ENCODE measurements around the gene AP3B2. TPM values are rescaled to one million over a fixed set of nuclear protein-coding genes. Genes with fewer than 3 reads are reported as not detected.

Gene AP3B2
- total RNA-seq, 2 donors from 2014 or later: 0.10 TPM

- peaks cover 85% of the 10 kb centered on the region for H3K27me3 Mint-ChIP-seq
- no peaks in the 10 kb centered on the region for H3K9me3 ChIP-seq (ENCODE audit: control insufficient read depth, low read length, poor library complexity, severe bottlenecking)
- H3K4me3 Mint-ChIP-seq: no peak overlapping the region
- DNase-seq (no peak), ATAC-seq (no peak)
- peaks cover 4% of the 10 kb centered on the region for H3K4me1 Mint-ChIP-seq
- peaks cover 3% of the 10 kb centered on the region for H3K36me3 Mint-ChIP-seq (ENCODE audit: low read depth)
- H3K27ac Mint-ChIP-seq: no peak overlapping the region
Measured at GRCh38 chr15:82641129-82641798, 68.4 kb downstream of the AP3B2 start.

GRCh38 chr15:82640672-82641071 is 69.0 kb downstream of the AP3B2 start:
- H3K4me1 Mint-ChIP-seq: peaks cover 2% of the 10 kb centered on the region
- H3K27ac Mint-ChIP-seq: no peak overlapping the region
- DNase-seq (no peak), ATAC-seq (no peak)
- H3K36me3 Mint-ChIP-seq (ENCODE audit: low read depth): peaks cover 3% of the 10 kb centered on the region
- no peak overlapping the region for H3K4me3 Mint-ChIP-seq
- peaks cover 87% of the 10 kb centered on the region for H3K27me3 Mint-ChIP-seq
- H3K9me3 ChIP-seq (ENCODE audit: control insufficient read depth, low read length, poor library complexity, severe bottlenecking): no peaks in the 10 kb centered on the region

- H3K9me3 ChIP-seq (ENCODE audit: control insufficient read depth, low read length, poor library complexity, severe bottlenecking): no peaks in the 10 kb centered on the region
- ATAC-seq (no peak), DNase-seq (no peak)
- peaks cover 2% of the 10 kb centered on the region for H3K4me1 Mint-ChIP-seq
- H3K36me3 Mint-ChIP-seq (ENCODE audit: low read depth): peaks cover 3% of the 10 kb centered on the region
- H3K27me3 Mint-ChIP-seq: peaks cover 69% of the 10 kb centered on the region
- no peak overlapping the region for H3K27ac Mint-ChIP-seq
- no peak overlapping the region for H3K4me3 Mint-ChIP-seq
Measured at GRCh38 chr15:82635798-82636197, 73.9 kb downstream of the AP3B2 start.

GRCh38 chr15:82630033-82630432 is 79.6 kb downstream of the AP3B2 start:
- DNase-seq (no peak), ATAC-seq (no peak)
- no peaks in the 10 kb centered on the region for H3K9me3 ChIP-seq (ENCODE audit: control insufficient read depth, low read length, poor library complexity, severe bottlenecking)
- Mint-ChIP-seq H3K36me3 (ENCODE audit: low read depth) (no peaks in the 10 kb centered on the region), H3K4me1 (no peaks in the 10 kb centered on the region), H3K4me3 (no peak overlapping the region), H3K27me3 (peaks cover 15% of the 10 kb centered on the region), H3K27ac (no peak overlapping the region)

GRCh38 chr15:82625136-82625535 is 84.5 kb downstream of the AP3B2 start:
- H3K9me3 ChIP-seq (ENCODE audit: control insufficient read depth, low read length, poor library complexity, severe bottlenecking): no peaks in the 10 kb centered on the region
- Mint-ChIP-seq H3K36me3 (ENCODE audit: low read depth) (no peaks in the 10 kb centered on the region), H3K27ac (no peak overlapping the region), H3K27me3 (no peaks in the 10 kb centered on the region), H3K4me3 (no peak overlapping the region), H3K4me1 (no peaks in the 10 kb centered on the region)
- DNase-seq (no peak), ATAC-seq (no peak)

GRCh38 chr15:82624438-82624837 is 85.2 kb downstream of the AP3B2 start:
- Mint-ChIP-seq H3K27ac (no peak overlapping the region), H3K27me3 (no peaks in the 10 kb centered on the region), H3K4me1 (no peaks in the 10 kb centered on the region)

GRCh38 chr15:82624008-82624407 is 85.7 kb downstream of the AP3B2 start:
- DNase-seq: no peak
- H3K4me3 Mint-ChIP-seq: no peak overlapping the region
- H3K9me3 ChIP-seq (ENCODE audit: control insufficient read depth, low read length, poor library complexity, severe bottlenecking): no peaks in the 10 kb centered on the region
- H3K36me3 Mint-ChIP-seq (ENCODE audit: low read depth): no peaks in the 10 kb centered on the region
- H3K27me3 Mint-ChIP-seq: no peaks in the 10 kb centered on the region
- no peaks in the 10 kb centered on the region for H3K4me1 Mint-ChIP-seq
- no peak overlapping the region for H3K27ac Mint-ChIP-seq
- no peak for ATAC-seq

More at GRCh38 chr15:82624438-82624837, 85.2 kb downstream of the AP3B2 start:
- no peak overlapping the region for H3K4me3 Mint-ChIP-seq
- no peak for DNase-seq
- no peaks in the 10 kb centered on the region for H3K36me3 Mint-ChIP-seq (ENCODE audit: low read depth)
- H3K9me3 ChIP-seq (ENCODE audit: control insufficient read depth, low read length, poor library complexity, severe bottlenecking): no peaks in the 10 kb centered on the region
- no peak for ATAC-seq

- H3K4me3 Mint-ChIP-seq: no peak overlapping the region
- H3K36me3 Mint-ChIP-seq (ENCODE audit: low read depth): no peaks in the 10 kb centered on the region
- no peak overlapping the region for H3K27ac Mint-ChIP-seq
Measured at GRCh38 chr15:82621970-82622369, 87.7 kb downstream of the AP3B2 start.

GRCh38 chr15:82613747-82614146 is 95.9 kb downstream of the AP3B2 start:
- ATAC-seq (no peak), DNase-seq (no peak)
- no peak overlapping the region for H3K4me3 Mint-ChIP-seq
- H3K4me1 Mint-ChIP-seq: no peaks in the 10 kb centered on the region
- no peaks in the 10 kb centered on the region for H3K9me3 ChIP-seq (ENCODE audit: control insufficient read depth, low read length, poor library complexity, severe bottlenecking)
- peaks cover 10% of the 10 kb centered on the region for H3K27me3 Mint-ChIP-seq
- no peak overlapping the region for H3K27ac Mint-ChIP-seq
- no peaks in the 10 kb centered on the region for H3K36me3 Mint-ChIP-seq (ENCODE audit: low read depth)

More at GRCh38 chr15:82621970-82622369, 87.7 kb downstream of the AP3B2 start:
- DNase-seq: no peak
- no peak for ATAC-seq
- no peaks in the 10 kb centered on the region for H3K9me3 ChIP-seq (ENCODE audit: control insufficient read depth, low read length, poor library complexity, severe bottlenecking)
- H3K27me3 Mint-ChIP-seq: peaks cover 4% of the 10 kb centered on the region
- no peaks in the 10 kb centered on the region for H3K4me1 Mint-ChIP-seq

GRCh38 chr15:82611348-82611747 is 98.3 kb downstream of the AP3B2 start:
- Mint-ChIP-seq H3K36me3 (ENCODE audit: low read depth) (no peaks in the 10 kb centered on the region), H3K4me3 (no peak overlapping the region), H3K27ac (no peak overlapping the region), H3K27me3 (peaks cover 4% of the 10 kb centered on the region), H3K4me1 (no peaks in the 10 kb centered on the region)
- DNase-seq (no peak), ATAC-seq (no peak)
- no peaks in the 10 kb centered on the region for H3K9me3 ChIP-seq (ENCODE audit: control insufficient read depth, low read length, poor library complexity, severe bottlenecking)

Other genes with a start within 250 kb of the AP3B2 start
- 1,000 to 10,000 TPM; 2,730 to 2,799 TPM for gene RPS17, start 169.4 kb downstream of the AP3B2 start, total RNA-seq
- under 1 TPM; 0.32 to 0.50 TPM for gene CPEB1, start 62.5 kb downstream of the AP3B2 start, total RNA-seq
- not detected for gene FSD2, start 96.2 kb upstream of the AP3B2 start, total RNA-seq
- gene WHAMM, start 99.8 kb upstream of the AP3B2 start, total RNA-seq: 10 to 100 TPM; 91.2 to 99.7 TPM
- 1 to 10 TPM; 2.3 to 5.8 TPM for gene HOMER2, start 242.8 kb upstream of the AP3B2 start, total RNA-seq